Measurements from ENCODE around the gene CPNE6.

GRCh38 chr14:24114532-24115421 lies 43.4 kb downstream of the CPNE6 start, which contains the start of the genes DCAF11 and NRL:
- TF ChIP-seq EZH2phosphoT487 (IDR thresholded peaks at IDR 0.05; ENCODE audit: borderline replicate concordance, low read depth, low read length) (no peak), CTCF (conservative IDR thresholded peaks at IDR 0.05; ENCODE audit: low read length) (no peak)

Data from OCI-LY7 (cell line).